DMS114 treated with DMSO at 0.1 percent for 48 hours (cell line): ENCODE data around the gene VEZT.
"Not testable (repeated sequence)": the region's sequence is repeated elsewhere in the genome, so short reads cannot be mapped to it uniquely, and the experiment has no call there.

Experiments
- DNase-seq: peaks from one replicate; lab custom pipeline; 2025; ENCODE audit not compliant: unreplicated experiment; lab: John Stamatoyannopoulos, UW

Gene VEZT

DNA sequence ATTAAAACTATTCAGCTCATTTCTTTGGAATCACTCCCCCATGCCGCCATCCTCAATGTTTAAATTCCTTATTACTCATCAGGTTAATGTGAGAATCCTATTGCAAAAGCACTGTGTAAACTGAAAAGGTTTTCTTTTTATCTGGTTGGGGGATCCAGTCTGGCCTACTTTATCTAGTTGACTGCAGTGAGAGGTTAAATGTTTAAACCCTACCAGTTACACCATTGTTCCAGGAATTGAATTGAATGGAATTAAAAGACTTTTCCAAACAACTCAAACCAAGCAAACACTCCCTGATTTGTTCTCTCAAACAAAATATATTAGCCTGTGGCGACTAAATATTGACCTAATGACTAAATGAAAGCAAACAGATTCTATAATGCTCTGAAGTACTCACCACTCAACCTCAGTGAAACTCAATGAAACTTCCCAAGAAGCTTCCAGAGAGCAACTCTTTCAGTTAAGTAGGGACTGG is 100.5 kb downstream of the VEZT start:
- DNase-seq: no peak

GRCh38 chr12:95319694-95320331 is 102.2 kb downstream of the VEZT start:
- no peak for DNase-seq

DNA sequence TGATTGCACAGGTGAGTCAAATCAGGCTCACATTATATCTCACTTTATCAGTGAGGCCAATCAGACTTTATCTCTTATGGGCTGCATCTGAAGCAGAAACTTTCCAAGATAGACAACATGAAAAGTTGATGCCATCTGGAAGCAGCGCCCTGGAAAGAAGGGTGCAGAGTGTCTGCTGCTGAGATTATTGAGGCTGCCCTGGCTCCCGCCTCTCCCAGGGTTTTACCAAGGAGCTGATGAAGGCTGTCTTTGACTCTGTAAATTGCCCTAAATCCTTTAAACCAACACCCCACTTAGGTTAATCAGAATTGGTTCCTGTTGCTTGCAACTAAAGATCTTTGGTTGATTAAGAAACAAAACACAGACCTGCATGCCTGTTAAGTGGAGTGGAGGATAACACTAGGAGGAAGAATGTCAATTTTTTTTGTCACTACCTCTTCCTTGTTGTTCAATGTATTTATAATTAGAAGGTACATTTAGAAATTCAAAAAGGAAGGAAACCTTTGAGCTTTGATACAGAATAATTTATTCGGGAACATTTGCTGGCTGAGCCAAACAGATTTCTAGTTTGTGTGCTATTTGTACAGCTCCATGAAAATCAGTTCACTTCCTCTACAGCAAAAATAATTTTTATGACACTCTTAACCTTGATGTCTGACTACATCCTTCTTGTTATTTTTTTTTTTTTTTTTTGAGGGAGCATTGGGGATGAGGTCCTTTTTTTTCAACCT is 104.1 kb downstream of the VEZT start:
- no peak for DNase-seq

- no peak for DNase-seq
These were observed 104.7 kb downstream of the VEZT start for GRCh38 chr12:95322326-95322725.

GRCh38 chr12:95323212-95323611 is 105.6 kb downstream of the VEZT start:
- DNase-seq: no peak

DNA sequence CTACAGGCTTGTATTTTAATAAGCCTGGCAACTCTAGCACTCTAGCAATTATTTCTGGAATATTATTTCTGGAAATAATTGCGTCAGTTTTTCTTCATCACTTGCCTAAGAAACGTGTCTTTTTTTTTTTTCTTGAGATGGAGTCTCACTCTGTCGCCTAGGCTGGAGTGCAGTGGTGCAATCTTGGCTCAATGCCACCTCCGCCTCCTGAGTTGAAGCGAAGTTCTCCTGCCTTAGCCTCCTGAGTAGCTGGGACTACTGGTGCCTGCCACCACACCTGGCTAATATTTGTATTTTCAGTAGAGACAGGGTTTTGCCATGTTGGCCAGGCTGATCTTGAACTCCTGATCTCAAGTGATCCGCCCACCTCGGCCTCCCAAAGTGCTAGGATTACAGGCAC is 106.6 kb downstream of the VEZT start:
- DNase-seq: not testable (repeated sequence)

GRCh38 chr12:95325501-95325900 is 107.9 kb downstream of the VEZT start:
- no peak for DNase-seq

GRCh38 chr12:95326445-95326844 is 108.8 kb downstream of the VEZT start:
- DNase-seq: no peak

- no peak for DNase-seq
These were observed 109.2 kb downstream of the VEZT start for GRCh38 chr12:95326855-95327254.

GRCh38 chr12:95328708-95329107 is 111.1 kb downstream of the VEZT start:
- DNase-seq: no peak

DNA sequence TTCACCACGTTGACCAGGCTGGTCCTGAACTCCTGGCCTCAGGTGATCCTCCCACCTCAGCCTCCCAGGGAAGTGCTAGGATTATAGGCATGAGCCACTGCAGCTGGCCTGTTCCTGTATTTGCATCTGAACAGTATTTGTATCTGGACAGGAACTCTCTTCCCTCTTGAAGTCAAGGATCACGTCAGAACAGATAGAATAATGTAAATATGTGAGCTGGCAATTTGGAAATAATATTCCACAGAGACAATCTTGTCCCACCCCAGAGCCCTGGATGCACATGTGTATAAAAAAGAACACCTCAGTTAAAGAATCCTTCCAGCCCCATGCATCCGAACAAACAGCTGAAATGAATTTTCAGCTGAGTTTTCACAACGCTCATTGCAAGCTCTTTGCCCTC is 118.3 kb downstream of the VEZT start:
- DNase-seq: no peak

DNA sequence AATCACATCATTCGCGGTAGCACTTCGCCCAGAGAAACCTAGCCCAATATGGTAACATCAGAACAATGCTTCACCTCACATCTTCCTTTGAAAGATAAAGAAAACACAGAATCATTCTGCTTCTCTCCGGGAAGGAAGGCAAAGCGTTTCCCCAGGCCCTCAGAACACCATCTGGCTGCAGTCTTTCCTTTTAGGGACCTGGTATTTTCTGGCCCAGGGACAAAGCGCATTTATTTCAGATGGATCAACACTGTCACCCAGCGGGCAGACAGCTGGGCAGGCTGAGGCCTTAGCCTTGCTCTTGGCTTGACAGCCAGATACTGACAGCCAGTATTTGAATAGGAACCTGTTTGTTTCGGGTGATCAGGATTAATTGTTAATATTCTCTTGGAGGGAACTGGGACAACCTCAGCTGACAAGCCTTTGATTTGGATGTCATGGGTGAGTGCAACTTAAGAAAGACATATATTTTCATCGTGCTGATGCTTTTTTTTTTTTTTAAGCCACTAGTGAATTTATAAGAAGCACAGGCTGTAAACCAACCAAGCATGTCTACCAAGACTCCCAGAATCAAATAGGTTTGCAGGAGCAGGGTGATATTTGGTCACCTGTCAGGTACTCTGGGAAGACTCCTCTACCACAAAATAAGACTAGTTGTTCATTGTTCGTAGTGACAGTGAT is 118.9 kb downstream of the VEZT start:
- peak; percentile 20 for DNase-seq

DNA sequence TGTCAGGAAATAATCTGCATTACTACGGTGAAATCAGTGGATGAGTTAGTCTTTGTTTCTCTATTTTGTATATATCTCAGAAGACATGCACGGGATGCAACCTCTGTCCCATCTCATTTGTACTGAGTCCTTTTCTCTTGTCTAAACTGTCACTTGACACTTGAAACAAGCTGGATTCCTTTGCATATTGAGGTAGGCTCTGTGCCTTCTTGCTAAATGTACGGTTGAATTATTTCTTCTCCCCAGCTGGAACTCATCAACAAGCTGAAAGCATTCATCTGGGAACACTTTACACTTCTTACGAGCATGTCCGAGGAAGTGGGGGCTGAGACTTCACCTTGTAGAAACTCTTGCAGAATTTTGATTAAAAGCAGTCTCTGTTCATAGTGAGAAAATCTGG is 119.5 kb downstream of the VEZT start:
- DNase-seq: no peak

GRCh38 chr12:95339086-95339788 is 121.6 kb downstream of the VEZT start:
- DNase-seq: no peak

DNA sequence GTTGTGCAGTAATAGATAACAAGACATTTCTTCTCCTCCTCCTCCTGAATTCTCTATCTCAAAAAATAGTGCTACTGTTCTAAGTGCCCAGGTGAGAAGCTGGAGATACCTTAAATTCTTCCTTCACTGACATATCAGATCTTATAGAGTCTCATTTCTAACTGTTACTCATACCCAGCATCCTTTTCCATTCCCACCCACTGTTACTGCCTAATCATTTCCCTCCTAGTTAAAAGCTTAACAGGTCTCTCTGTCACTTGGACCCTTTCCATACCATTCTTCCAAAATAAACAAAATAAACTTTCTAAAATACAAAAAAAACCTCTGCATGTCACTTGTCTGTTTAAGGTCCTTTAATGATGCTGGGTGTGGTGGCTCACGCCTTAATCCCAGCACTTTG is 124.4 kb downstream of the VEZT start:
- DNase-seq: no peak

DNA sequence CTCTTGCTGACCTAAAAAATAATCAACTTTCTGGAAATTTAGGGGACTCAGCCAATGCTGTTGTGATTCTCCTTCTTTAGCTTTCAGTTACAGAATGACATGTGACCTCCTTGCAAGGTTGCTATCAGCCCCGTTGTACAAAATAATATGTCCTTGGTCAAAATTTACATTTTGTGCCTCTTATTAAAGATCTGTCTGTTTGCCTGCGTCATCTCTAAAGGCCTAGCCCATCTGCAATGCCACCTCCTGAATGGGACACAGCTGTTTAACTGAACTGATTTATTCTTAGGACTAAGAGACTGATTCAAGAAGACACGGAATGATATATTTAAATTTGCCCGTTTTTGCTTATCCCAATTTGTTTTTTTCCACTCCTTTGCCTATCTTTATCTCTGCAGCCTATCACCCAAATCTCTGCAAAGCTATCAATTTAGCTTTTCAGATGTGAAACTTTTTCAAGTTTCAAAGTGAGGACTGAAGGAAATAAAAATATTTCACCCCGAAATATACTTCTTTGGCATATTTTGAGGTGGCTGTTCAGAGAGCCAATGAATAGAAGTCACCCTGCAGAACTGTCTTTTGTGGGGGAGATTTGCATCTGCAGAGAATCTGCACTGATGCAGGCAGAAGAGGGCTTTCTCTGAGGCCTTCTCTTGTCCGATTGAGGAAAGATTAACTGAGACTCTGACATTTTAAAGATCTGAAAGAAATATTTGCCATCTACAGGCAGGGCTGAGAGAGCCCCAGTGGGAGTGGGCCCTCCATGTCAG is 126.0 kb downstream of the VEZT start:
- no peak for DNase-seq

- DNase-seq: no peak
These were observed 131.7 kb downstream of the VEZT start for GRCh38 chr12:95349291-95349690.

DNA sequence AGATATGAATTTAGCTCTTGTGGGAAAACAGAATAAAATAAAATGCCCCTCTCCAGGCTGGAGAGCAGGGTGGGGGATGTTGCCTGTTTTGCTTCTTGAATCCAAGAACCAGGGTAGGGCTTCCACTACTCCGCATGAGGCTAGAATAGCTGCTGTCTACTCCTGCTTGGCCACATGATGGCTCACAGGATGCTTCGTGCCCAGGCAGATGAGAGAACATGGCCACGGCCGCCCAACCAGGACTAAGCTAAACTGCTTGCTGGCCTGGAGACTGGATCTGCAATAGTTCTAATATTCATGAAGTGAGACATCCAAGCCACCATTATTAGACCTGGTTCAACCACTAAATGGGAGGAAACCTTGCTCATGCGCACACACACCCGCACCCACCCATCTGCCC is 134.1 kb downstream of the VEZT start:
- no peak for DNase-seq
